ENCODE measurements around the gene SOX9.

SOX9 gene

DNA sequence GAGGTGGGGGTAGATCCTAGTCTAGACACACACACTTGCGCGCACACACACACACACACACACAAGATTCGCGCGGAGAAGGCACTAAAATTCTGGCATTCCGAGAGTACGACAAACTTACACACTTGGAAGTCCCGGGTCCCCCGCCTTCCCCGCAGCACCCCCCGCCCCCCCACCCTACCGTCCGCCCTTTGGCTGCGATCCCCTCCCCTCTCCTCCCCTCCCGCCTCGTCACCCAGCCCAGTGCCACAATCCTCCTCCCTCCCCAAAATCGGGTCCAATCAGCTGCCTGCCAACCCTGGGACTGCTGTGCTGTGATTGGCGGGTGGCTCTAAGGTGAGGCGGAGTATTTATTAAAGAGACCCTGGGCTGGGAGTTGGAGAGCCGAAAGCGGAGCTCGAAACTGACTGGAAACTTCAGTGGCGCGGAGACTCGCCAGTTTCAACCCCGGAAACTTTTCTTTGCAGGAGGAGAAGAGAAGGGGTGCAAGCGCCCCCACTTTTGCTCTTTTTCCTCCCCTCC, at the start of gene SOX9:
Gene SOX9, plus strand, starts transcription at position 379 of the 522 bp plus-strand sequence. CDS start 372 bp downstream, outside the sequence.
- DNase-seq (ENCODE audit: low spot score) (peak; percentile 100), FAIRE-seq (peak; percentile 99)

DNA sequence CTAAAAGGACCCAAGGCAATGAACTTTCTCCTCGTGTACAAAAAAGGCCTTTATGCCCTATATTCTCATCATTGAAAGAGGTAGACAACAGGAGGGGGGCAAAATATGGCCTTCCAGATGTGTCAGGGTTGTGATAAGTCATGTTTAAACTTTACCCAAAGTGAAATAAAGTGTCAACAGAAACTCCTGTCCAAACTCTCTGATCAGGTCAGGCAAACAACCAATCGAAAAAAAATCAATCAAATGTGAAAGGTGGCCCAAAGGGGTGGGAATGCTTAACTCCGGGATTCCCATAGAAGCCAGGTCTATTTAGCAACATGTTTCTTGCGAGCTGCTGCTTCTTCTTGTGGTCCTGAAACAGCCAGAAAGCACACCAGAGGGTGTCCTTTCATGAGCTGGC, 49.5 kb upstream of the SOX9 start:
- peak; percentile 58 for FAIRE-seq
- DNase-seq (ENCODE audit: low spot score) = no peak

DNA sequence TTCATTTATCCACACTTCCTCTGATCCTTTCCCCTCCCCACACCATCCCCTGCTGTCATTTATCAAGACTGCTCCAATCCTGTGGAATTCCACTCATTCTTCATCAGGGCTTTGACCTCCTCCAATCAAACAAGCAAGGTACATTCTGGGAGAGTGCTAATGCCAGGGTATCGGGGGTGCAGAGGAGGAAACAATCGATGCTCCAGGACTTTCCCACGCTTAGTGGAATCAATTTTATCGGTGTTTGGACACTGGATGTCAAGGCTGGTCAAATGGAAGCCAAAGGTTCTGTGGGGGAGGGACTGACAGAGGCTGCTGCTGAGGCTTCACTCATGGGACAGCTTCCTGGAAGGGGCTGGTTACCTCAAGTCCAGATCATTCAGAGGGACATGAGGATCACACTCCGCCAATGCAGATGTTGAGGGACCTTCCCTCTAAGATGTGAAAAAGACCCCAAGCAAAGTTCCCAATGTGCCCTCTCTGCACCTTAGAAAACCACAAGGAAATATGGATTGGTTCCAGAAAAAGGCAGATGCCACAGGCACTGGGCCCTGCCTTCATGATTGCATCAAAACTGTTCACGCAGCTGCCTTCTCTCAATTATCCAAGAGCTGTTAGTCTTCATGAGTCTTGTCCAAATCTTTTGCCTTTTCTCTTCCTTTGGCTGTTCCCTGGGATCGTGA, 44.7 kb upstream of the SOX9 start:
- FAIRE-seq = peak; percentile 27

GRCh38 chr17:72076678-72077030, 44.2 kb upstream of the SOX9 start:
- FAIRE-seq (peak; percentile 87), DNase-seq (ENCODE audit: low spot score) (no peak)

More for the DNA sequence above, 44.7 kb upstream of the SOX9 start:
- DNase-seq (ENCODE audit: low spot score) = no peak

- FAIRE-seq = peak; percentile 63
- no peak for DNase-seq (ENCODE audit: low spot score)
Observed at GRCh38 chr17:72077326-72077960, 43.4 kb upstream of the SOX9 start.

DNA sequence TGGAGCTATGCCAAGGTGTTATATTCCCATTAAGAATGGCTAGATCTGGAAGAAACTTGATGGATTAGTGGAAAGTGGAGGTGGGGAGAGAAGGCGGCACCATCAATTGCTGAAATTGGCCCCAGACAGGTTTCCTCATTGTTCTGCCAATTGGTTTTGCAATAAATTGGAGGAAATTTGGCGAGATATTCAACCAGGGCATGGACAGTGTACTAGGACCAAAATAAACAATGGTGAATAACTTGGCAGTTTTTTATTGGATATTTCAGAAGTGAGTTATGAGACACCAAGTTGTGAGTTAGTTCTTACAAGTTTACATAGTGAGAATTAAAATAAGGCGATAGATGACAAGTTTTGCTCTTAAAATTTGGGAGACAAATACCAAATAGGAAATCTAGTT, 41.1 kb upstream of the SOX9 start:
- DNase-seq (ENCODE audit: low spot score) = no peak

DNA sequence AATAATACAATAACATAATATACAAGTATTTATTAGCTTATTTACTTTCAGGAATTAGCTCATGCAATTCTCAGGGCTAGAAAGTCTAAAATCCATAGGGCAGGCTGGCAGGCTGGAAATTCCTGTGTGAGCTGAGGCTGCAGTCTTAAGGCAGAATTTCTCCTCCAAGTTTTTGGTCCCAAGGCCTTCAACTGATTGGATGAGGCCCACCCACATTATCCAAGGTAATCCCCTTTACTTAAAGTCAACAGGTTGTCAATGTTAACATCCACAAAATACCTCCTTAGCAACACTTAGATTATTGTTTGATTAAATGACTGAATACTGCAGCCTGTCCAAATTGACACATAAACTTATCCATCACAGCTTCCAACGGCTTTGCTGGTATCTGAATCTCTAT, 32.9 kb upstream of the SOX9 start:
- no peak for FAIRE-seq
- no peak for DNase-seq (ENCODE audit: low spot score)

More for the DNA sequence above, 41.1 kb upstream of the SOX9 start:
- FAIRE-seq = no peak

DNA sequence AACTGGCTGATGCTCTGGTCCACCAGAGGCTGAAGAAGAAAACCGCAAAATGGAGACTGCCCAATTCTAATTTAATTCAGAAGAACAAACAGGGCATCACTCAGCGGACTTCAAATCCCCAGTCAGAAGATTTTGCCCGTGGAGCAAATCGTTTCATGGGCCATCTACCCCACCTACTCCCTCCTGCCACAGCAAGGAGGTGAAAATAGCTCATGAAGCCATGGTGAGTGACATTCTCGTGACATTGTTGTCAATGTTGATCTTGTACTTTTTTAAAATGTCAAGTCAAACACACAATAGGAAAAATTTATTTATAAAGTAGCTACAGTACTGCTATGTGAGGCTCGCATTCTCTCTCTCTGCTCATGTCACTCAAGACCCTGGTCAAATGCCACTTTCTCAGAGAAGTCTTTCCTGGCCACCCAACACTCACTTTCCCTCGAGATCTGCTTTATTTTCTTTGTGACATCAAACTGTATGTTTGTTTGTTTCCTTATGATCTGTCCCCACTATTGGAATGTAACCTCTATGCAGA, 31.3 kb upstream of the SOX9 start:
- FAIRE-seq (peak; percentile 9), DNase-seq (ENCODE audit: low spot score) (no peak)

- DNase-seq (ENCODE audit: low spot score) (no peak), FAIRE-seq (no peak)
Observed at GRCh38 chr17:72090108-72090507, 30.7 kb upstream of the SOX9 start.

DNA sequence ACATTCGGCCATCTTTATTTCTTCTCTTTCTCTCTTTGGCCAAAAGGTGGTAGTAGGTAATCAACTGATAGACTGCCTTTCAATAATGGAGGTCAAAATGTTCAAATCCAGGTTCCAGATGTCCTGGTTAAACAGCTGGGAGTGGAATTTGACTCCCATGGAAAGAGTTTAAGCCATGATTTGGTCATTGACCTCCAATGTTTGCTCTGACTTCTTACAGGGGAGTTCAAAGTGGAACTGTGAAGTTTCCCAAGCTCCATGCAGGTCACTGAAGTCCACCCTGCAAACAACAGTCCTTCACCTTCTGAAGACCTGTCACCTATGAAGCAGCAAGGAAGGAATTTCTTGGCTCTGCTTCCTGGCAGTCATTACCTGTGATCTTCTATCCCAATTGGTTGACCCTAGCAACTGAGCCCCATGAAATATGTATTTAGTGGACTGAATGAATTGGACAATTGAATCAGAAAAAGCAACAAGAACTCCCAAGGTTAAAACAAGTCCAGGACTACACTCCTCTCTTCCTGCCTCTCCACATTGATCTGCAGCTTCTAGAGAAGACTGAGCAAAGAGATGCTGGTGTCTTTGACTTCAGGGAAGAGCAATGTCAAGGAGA, 28.0 kb upstream of the SOX9 start:
- DNase-seq (ENCODE audit: low spot score) (no peak), FAIRE-seq (no peak)

DNA sequence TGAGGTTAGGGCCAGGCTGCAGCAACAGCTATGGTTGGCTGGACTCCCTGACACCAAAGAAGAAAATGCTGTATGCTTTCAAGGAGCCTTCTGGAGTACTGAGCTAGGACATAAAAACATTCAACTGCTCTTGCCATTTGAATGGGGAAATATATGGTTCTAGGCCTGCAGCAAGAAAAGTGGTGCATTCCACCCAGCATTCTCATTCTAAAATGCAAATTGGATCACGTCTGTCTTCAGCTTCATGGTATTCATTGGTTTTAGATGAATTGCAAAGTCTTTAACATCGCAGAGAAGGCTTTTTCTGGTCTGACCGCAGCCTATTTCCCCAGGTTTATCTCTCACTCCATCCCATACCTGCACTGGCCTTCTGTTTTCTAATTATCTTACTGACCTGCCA, 27.1 kb upstream of the SOX9 start:
- no peak for FAIRE-seq
- no peak for DNase-seq (ENCODE audit: low spot score)

DNA sequence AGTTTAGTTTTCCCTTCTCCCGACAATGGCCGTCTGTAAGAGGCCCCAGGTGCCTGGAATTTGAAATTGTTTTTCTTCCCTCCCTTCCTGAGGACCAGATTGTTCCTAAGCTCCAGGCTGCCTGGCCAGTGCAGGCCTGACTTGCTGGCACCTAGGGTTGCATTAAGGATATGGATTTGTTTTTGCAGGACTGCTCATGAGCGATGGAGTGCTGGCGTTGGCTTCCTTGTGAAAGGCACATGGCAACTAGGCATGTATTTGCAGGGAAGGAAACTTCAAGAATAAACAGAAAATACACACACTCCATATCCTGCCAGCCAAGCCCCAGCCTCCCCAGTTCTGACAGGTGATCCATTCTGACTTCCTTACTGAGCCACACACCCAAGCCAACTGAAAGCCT, 25.5 kb upstream of the SOX9 start:
- peak; percentile 9 for FAIRE-seq

DNA sequence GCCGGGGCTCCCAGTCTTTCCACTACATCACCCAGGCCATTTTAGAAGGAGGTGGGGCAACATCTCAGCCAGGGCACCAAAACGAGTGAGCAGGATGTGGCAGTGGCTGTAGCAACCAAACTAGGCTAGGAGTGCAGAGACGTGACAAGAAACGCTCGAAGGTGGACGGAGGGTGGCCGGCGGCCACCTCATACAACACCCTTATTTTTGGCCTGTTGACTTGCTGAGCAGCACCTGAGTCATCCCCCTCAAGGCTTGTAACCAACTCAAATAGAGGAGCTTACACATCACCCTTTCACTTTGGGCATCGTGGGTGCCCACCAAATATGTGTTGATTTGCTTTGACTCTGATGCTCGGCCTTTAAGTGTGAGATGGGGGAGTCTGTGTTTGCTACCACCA, 23.7 kb upstream of the SOX9 start:
- FAIRE-seq (peak; percentile 23), DNase-seq (ENCODE audit: low spot score) (no peak)

More for the DNA sequence above, 25.5 kb upstream of the SOX9 start:
- DNase-seq (ENCODE audit: low spot score) = no peak

DNA sequence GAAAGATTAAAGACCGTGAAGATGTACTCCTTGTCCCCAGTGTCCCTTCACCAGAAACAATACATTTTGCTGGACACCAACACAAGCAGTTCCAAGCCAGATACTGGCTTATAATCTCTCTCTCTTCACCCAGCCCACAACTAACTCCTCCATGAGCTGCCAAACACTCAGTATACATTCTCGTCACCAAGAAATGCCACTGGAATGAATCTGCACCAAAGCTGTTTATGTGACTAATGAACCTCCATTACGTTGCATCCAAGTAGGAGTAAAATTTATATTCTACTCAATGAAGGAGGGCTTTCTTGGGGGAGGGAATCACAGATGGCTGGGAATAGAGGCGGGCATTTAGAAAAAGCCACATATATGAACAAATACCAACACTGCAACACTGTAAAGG, 20.9 kb upstream of the SOX9 start:
- DNase-seq (ENCODE audit: low spot score) (no peak), FAIRE-seq (no peak)

DNA sequence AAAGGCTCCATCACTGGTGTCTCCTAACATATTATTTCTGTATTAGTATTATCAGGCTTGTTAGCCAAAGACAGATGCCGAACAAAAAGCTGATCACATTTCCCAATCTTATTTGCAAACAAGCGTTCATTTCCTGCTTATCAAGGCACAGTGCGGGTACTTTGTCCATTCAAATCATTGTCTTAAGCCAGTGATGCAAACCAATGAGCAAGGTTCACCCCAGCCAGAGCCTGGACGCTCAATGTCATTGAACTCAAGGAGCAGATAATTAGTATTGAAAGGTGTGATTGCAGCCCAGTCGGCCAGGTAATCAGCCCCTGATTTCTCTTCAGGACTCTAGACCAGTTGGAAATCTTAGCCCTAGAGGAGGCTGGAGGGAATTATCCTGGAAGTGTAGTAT, 20.4 kb upstream of the SOX9 start:
- DNase-seq (ENCODE audit: low spot score) (no peak), FAIRE-seq (peak; percentile 37)

DNA sequence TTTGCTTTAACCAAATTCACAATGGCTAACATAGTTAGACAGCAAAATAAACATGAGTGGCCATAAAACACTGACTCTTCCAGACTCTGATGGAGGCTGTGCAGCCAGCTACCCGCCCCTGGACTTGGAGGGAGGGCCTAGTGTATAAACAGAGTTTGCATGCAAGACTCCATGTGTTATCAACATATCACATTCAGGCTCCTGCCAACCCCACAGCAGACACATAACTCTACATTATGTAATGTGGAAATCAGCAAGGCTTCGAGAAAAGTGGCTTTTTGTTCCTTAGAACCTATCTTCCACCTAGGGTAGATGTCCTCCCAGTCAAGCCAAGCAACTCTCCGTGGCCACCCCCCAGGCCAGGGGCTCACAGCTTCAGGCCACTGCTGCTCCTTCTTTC, 19.3 kb upstream of the SOX9 start:
- DNase-seq (ENCODE audit: low spot score) (no peak), FAIRE-seq (no peak)

DNA sequence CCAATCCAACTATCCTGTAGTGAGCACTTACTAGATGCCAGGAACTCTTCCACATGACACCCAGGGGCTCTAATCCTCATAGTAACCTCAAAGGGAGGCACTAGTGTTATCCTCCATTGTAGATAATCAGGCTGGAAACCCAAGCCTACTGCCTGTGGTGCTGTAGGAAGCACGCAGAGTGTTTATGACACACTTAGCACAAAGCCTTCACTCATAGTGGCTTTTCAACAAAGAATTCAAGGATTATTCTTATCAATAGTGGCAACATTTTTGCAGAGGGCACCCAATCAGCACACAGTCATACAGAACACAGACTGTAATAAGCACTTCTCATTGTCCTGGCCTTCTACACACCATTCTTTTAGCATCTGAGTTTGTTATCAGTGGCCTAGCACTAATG, 18.5 kb upstream of the SOX9 start:
- DNase-seq (ENCODE audit: low spot score) = no peak
- peak; percentile 50 for FAIRE-seq

DNA sequence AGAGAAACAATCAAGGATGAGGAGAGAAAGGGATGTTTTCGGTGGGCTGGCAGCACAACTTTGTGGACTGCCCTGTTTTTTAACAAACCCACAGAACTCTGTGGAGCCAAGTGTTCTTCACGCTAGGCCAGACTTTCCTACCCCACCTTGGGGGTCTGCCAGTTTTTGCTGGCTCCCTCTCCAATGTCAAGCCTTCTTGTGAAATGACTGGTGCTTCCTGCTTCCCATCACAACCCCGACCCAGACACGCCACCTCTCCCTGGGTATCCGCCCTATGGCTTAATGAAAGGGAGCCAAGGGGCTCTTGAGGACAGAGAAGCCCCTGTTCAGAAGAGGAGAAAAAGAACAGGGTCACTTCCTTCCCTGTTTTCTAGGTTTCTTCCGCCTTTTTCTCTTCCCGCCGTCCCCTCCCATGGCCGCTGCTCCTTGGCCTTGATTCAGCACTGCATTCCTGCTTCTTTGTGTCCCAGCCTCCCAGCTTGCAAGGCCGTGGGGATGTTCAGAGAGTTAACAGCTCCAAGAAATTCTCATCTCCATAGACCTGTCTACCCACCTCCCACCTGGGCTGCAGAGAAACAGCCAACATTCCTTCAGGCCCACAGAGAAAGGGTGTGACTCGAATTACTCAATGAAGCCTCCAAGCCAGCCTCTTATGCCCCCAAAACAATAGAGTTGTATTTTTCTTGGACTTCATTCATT, 16.5 kb upstream of the SOX9 start:
- DNase-seq (ENCODE audit: low spot score) (no peak), FAIRE-seq (peak; percentile 32)

- FAIRE-seq (peak; percentile 68), DNase-seq (ENCODE audit: low spot score) (no peak)
Observed at GRCh38 chr17:72104863-72105234, 16.0 kb upstream of the SOX9 start.

- no peak for DNase-seq (ENCODE audit: low spot score)
- FAIRE-seq = no peak
Observed at GRCh38 chr17:72107100-72107499, 13.7 kb upstream of the SOX9 start.

DNA sequence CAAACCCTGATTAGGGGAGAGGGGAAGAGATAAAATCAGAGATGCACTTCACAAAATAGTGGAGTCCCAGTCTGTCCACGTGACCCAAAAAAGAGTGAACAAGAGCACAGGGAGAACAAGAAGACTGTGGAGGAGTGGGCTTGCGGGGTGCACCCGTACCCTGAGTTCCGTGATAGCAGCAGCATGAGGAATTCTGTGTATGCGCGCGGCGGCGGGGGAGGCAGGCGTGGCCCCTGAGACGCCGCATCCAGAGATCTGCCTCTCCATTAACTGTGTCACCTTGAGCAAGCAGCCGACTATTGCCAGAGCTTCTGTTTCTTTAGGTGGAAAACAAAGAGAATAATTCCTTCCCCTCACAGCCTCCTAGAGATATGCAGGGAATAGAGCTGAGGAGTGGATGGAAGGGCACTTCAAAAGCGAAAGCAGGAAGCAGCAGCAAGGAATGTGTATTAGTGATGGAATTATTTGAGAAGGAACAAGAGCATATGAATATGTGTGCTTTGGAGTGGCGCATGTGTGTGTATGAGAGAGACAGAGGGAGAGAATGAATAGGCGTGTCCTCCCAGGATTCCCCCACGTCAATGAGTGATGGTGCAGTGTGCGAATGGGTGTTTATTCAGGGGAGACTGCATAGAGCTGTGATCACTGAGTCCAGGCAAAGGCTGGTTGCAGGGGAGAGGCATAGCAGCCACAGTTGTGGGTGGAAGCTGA, 10.4 kb upstream of the SOX9 start:
- FAIRE-seq = no peak
- DNase-seq (ENCODE audit: low spot score) = no peak
